ENCODE measurements around the gene ABLIM3. TPM values are rescaled to one million over a fixed set of nuclear protein-coding genes. Genes with fewer than 3 reads are reported as not detected.

ABLIM3 gene
- total and polyA plus RNA-seq, 2 of the 13 experiments (the other 11 are each of a cell fraction or from before 2014, with no cell fraction given) = 0.53 to 6.3 TPM

- peak; percentile 91 for TF ChIP-seq HNF4A (CRISPR knock-in tag; IDR thresholded peaks at IDR 0.05)
- TF ChIP-seq, protein P1, sequence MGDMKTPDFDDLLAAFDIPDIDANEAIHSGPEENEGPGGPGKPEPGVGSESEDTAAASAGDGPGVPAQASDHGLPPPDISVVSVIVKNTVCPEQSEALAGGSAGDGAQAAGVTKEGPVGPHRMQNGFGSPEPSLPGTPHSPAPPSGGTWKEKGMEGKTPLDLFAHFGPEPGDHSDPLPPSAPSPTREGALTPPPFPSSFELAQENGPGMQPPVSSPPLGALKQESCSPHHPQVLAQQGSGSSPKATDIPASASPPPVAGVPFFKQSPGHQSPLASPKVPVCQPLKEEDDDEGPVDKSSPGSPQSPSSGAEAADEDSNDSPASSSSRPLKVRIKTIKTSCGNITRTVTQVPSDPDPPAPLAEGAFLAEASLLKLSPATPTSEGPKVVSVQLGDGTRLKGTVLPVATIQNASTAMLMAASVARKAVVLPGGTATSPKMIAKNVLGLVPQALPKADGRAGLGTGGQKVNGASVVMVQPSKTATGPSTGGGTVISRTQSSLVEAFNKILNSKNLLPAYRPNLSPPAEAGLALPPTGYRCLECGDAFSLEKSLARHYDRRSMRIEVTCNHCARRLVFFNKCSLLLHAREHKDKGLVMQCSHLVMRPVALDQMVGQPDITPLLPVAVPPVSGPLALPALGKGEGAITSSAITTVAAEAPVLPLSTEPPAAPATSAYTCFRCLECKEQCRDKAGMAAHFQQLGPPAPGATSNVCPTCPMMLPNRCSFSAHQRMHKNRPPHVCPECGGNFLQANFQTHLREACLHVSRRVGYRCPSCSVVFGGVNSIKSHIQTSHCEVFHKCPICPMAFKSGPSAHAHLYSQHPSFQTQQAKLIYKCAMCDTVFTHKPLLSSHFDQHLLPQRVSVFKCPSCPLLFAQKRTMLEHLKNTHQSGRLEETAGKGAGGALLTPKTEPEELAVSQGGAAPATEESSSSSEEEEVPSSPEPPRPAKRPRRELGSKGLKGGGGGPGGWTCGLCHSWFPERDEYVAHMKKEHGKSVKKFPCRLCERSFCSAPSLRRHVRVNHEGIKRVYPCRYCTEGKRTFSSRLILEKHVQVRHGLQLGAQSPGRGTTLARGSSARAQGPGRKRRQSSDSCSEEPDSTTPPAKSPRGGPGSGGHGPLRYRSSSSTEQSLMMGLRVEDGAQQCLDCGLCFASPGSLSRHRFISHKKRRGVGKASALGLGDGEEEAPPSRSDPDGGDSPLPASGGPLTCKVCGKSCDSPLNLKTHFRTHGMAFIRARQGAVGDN (CRISPR knock-in tag; IDR thresholded peaks at IDR 0.05) = peak; percentile 61
- peak; percentile 62; the same call in 1 of the 2 replicates for TF ChIP-seq SMAD3 (CRISPR knock-in tag; IDR thresholded peaks at IDR 0.05)
- TF ChIP-seq ETV5 (CRISPR knock-in tag; IDR thresholded peaks at IDR 0.05; ENCODE audit: borderline replicate concordance) = peak; percentile 28; the same call in 1 of the 2 replicates
- TF ChIP-seq MAFK (conservative IDR thresholded peaks at IDR 0.05 in 1 of 2, IDR thresholded peaks at IDR 0.05 in 1 of 2; ENCODE audit: low read length in 2 of 2) = peak; percentile 46 to 61; a peak in 3 of 4 replicates
- TF ChIP-seq MZF1 (CRISPR knock-in tag; IDR thresholded peaks at IDR 0.05; ENCODE audit: borderline replicate concordance) = no peak
- TF ChIP-seq TCF7L2 (IDR thresholded peaks at IDR 0.05; ENCODE audit: low read depth, low read length) = no peak
- no peak for TF ChIP-seq MAX (IDR thresholded peaks at IDR 0.05)
- TF ChIP-seq HNF4G (IDR thresholded peaks at IDR 0.05; ENCODE audit: borderline replicate concordance, low read depth, low read length) = peak; percentile 88
- peak; percentile 80; the same call in 1 of the 2 replicates for TF ChIP-seq HNF4G (CRISPR knock-in tag; IDR thresholded peaks at IDR 0.05; ENCODE audit: borderline replicate concordance, low read depth)
- TF ChIP-seq, protein P2, sequence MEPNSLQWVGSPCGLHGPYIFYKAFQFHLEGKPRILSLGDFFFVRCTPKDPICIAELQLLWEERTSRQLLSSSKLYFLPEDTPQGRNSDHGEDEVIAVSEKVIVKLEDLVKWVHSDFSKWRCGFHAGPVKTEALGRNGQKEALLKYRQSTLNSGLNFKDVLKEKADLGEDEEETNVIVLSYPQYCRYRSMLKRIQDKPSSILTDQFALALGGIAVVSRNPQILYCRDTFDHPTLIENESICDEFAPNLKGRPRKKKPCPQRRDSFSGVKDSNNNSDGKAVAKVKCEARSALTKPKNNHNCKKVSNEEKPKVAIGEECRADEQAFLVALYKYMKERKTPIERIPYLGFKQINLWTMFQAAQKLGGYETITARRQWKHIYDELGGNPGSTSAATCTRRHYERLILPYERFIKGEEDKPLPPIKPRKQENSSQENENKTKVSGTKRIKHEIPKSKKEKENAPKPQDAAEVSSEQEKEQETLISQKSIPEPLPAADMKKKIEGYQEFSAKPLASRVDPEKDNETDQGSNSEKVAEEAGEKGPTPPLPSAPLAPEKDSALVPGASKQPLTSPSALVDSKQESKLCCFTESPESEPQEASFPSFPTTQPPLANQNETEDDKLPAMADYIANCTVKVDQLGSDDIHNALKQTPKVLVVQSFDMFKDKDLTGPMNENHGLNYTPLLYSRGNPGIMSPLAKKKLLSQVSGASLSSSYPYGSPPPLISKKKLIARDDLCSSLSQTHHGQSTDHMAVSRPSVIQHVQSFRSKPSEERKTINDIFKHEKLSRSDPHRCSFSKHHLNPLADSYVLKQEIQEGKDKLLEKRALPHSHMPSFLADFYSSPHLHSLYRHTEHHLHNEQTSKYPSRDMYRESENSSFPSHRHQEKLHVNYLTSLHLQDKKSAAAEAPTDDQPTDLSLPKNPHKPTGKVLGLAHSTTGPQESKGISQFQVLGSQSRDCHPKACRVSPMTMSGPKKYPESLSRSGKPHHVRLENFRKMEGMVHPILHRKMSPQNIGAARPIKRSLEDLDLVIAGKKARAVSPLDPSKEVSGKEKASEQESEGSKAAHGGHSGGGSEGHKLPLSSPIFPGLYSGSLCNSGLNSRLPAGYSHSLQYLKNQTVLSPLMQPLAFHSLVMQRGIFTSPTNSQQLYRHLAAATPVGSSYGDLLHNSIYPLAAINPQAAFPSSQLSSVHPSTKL (CRISPR knock-in tag; IDR thresholded peaks at IDR 0.05) = peak; percentile 90
- TF ChIP-seq FOXK1 (CRISPR knock-in tag; IDR thresholded peaks at IDR 0.05; ENCODE audit: borderline replicate concordance, low read depth) = peak; percentile 75; the same call in 1 of the 2 replicates
- peak; percentile 65 for TF ChIP-seq NCOA2 (CRISPR knock-in tag; IDR thresholded peaks at IDR 0.05)
- no peak for TF ChIP-seq BHLHE40 (IDR thresholded peaks at IDR 0.05; ENCODE audit: low read length)
- peak; percentile 55; the same call in 1 of the 2 replicates for TF ChIP-seq HNF1B (CRISPR knock-in tag; IDR thresholded peaks at IDR 0.05)
- no peak for TF ChIP-seq ZNF644 (CRISPR knock-in tag; IDR thresholded peaks at IDR 0.05; ENCODE audit: low read depth)
- TF ChIP-seq ASH2L (IDR thresholded peaks at IDR 0.05; ENCODE audit: insufficient read length, low read depth, low read length) = peak; percentile 85
- TF ChIP-seq PPARG (CRISPR knock-in tag; conservative IDR thresholded peaks at IDR 0.05) = 0 out of 2 replicates have a peak, but pooled peaks have one; percentile 68
- TF ChIP-seq MXI1 (IDR thresholded peaks at IDR 0.05; ENCODE audit: borderline replicate concordance, low read depth, low read length) = peak; percentile 9; the same call in 1 of the 3 replicates
Measured at GRCh38 chr5:149161026-149161687, 19.9 kb downstream of the ABLIM3 start (continued).
